ENCODE data around the gene MS4A14. TPM values are rescaled to one million over a fixed set of nuclear protein-coding genes. Genes with fewer than 3 reads are reported as not detected.

The MS4A14 gene
- total and polyA plus RNA-seq, 9 of the 15 experiments (the other 6 are each of a cell fraction or from before 2014, with no cell fraction given) = not detected

GRCh38 chr11:60389279-60389910 lies 6.9 kb upstream of the MS4A14 start:
- DNase-seq (ENCODE audit: extremely low read depth in 1 of 4, low spot score in 3 of 4) (no peak), FAIRE-seq (no peak), ATAC-seq (no peak)
- Histone ChIP-seq H3K4me2 (ENCODE audit: insufficient read depth, low read length) (no peak overlapping the region), H3K9ac (ENCODE audit: insufficient read depth in 1 of 2, low read depth in 2 of 2, low read length in 2 of 2) (no peak overlapping the region), H3K4me3 (no peak overlapping the region), H3K9me1 (ENCODE audit: control insufficient read depth, insufficient read depth, low read length) (no peaks in the 10 kb centered on the region), H3K4me1 (replicated peaks in 1 of 2; ENCODE audit: control insufficient read depth in 2 of 2, insufficient read depth in 2 of 2, low read length in 2 of 2) (no peaks in the 10 kb centered on the region), H3K36me3 (ENCODE audit: control insufficient read depth, insufficient read depth, low read length) (no peaks in the 10 kb centered on the region), H3K27ac (ENCODE audit: extremely low read depth, low read depth, low read length) (no peak overlapping the region), H2AFZ (ENCODE audit: low read depth, low read length) (no peak overlapping the region), H3K9me3 (replicated peaks; ENCODE audit: control insufficient read depth, insufficient read depth, low read depth, low read length) (no peaks in the 10 kb centered on the region), H3K27me3 (ENCODE audit: control insufficient read depth in 2 of 2, insufficient read depth in 2 of 2, low read length in 2 of 2) (no peaks in the 10 kb centered on the region), H3K79me2 (ENCODE audit: control insufficient read depth, insufficient read depth, low read length) (no peaks in the 10 kb centered on the region), H4K20me1 (replicated peaks; ENCODE audit: control insufficient read depth, insufficient read depth, low read length) (no peaks in the 10 kb centered on the region)
- POLR2A ChIA-PET = no interaction called here
- 2% methylated on average over 5 of the region's 5 CpGs for WGBS (ENCODE audit: insufficient coverage, low coverage, missing lambda C conversion rate)
- BruUV-seq (replicated peaks) = no TSS peak
- intact Hi-C loops (cut with micrococcal nuclease) (no loop called here), in situ Hi-C loops (cut with MboI) (no loop called here)
- CTCF ChIA-PET (ENCODE audit: low intra/inter-chr PET ratio) = no interaction called here
- TF ChIP-seq POLR3G (IDR thresholded peaks at IDR 0.05; ENCODE audit: extremely low read depth, insufficient read length, insufficient replicate concordance) = no peak
- TF ChIP-seq USF2 (CRISPR knock-in tag; IDR thresholded peaks at IDR 0.05) = 0 out of 2 replicates have a peak, but pooled peaks have one; percentile 14
- TF ChIP-seq REST (IDR thresholded peaks at IDR 0.05; ENCODE audit: borderline replicate concordance) = peak; percentile 17; the same call in 1 of the 2 replicates
- no peak for TF ChIP-seq REST (CRISPR knock-in tag; IDR thresholded peaks at IDR 0.05; ENCODE audit: low read depth)

All from K562 (cell line).